ENCODE data around the gene HOXB2.

Gene HOXB2

GRCh38 chr17:48578616-48579470 lies 33.9 kb upstream of the HOXB2 start:
- peak; percentile 75 for DNase-seq

- DNase-seq, result peak; percentile 92
Measured at GRCh38 chr17:48577946-48578615, 33.2 kb upstream of the HOXB2 start, which contains the start of gene HOXB4. Gene HOXB4, minus strand, starts transcription at chr17:48578350. Its CDS starts 31 bp downstream, at chr17:48578319.

GRCh38 chr17:48577330-48577945 lies 32.5 kb upstream of the HOXB2 start:
- peak; percentile 68 for DNase-seq

GRCh38 chr17:48576479-48577309 lies 31.8 kb upstream of the HOXB2 start:
- DNase-seq, result peak; percentile 82

- DNase-seq, result peak; percentile 59
Measured at GRCh38 chr17:48575673-48576478, 31.0 kb upstream of the HOXB2 start.

- no peak for DNase-seq
Measured at GRCh38 chr17:48575066-48575582, 30.2 kb upstream of the HOXB2 start.

GRCh38 chr17:48574505-48575065 lies 29.7 kb upstream of the HOXB2 start:
- no peak for DNase-seq

GRCh38 chr17:48571826-48572417 lies 27.0 kb upstream of the HOXB2 start:
- no peak for DNase-seq

GRCh38 chr17:48571024-48571818 lies 26.3 kb upstream of the HOXB2 start:
- DNase-seq, result no peak

GRCh38 chr17:48570325-48571023 lies 25.6 kb upstream of the HOXB2 start:
- DNase-seq, result no peak

GRCh38 chr17:48569674-48570324 lies 24.9 kb upstream of the HOXB2 start:
- no peak for DNase-seq

- DNase-seq, result no peak
Measured at GRCh38 chr17:48569240-48569582, 24.3 kb upstream of the HOXB2 start.

- DNase-seq, result no peak
Measured at GRCh38 chr17:48568499-48569239, 23.8 kb upstream of the HOXB2 start.

GRCh38 chr17:48567646-48568354 lies 22.9 kb upstream of the HOXB2 start:
- no peak for DNase-seq

- no peak for DNase-seq
Measured at GRCh38 chr17:48567209-48567608, 22.3 kb upstream of the HOXB2 start.

GRCh38 chr17:48566717-48567116 lies 21.8 kb upstream of the HOXB2 start:
- DNase-seq, result no peak

GRCh38 chr17:48565925-48566710 lies 21.2 kb upstream of the HOXB2 start:
- DNase-seq, result no peak

Data from OCI-M1 (cell line).